Amniotic epithelial cell (primary cell): ENCODE results near the gene STAC3.

Source experiments
- DNase-seq: peaks from one replicate; pipeline ENCODE4 v3.0.0-alpha.2; 2010; ENCODE audit warnings: low read depth

Gene STAC3

GRCh38 chr12:57235728-57236131 lies 15.3 kb downstream of the STAC3 start:
- DNase-seq: no peak

- peak; percentile 62 for DNase-seq
These were observed 15.8 kb downstream of the STAC3 start for GRCh38 chr12:57235017-57235727.

GRCh38 chr12:57234571-57235016 lies 16.4 kb downstream of the STAC3 start:
- no peak for DNase-seq

GRCh38 chr12:57234233-57234570 lies 16.8 kb downstream of the STAC3 start:
- no peak for DNase-seq

GRCh38 chr12:57233357-57234232 lies 17.4 kb downstream of the STAC3 start:
- peak; percentile 80 for DNase-seq

- DNase-seq: no peak
These were observed 18.7 kb downstream of the STAC3 start for GRCh38 chr12:57232156-57232756.

- DNase-seq: no peak
These were observed 19.5 kb downstream of the STAC3 start for GRCh38 chr12:57231276-57232021.

GRCh38 chr12:57230381-57231155 lies 20.4 kb downstream of the STAC3 start:
- DNase-seq: no peak

- peak; percentile 87 for DNase-seq
These were observed 21.2 kb downstream of the STAC3 start, which contains the start of gene SHMT2 for GRCh38 chr12:57229634-57230380. SHMT2 (plus strand) TSS chr12:57229711; CDS start chr12:57229779, 68 bp downstream.

- DNase-seq: no peak
These were observed 21.8 kb downstream of the STAC3 start for GRCh38 chr12:57229046-57229633.

GRCh38 chr12:57227315-57228115 lies 23.5 kb downstream of the STAC3 start:
- peak; percentile 31 for DNase-seq

- DNase-seq: no peak
These were observed 24.2 kb downstream of the STAC3 start for GRCh38 chr12:57226588-57227314.

- DNase-seq: no peak
These were observed 25.2 kb downstream of the STAC3 start for GRCh38 chr12:57225680-57226210.

- no peak for DNase-seq
These were observed 25.9 kb downstream of the STAC3 start for GRCh38 chr12:57224973-57225679.

GRCh38 chr12:57224278-57224972 lies 26.6 kb downstream of the STAC3 start:
- DNase-seq: no peak

GRCh38 chr12:57223191-57224165 lies 27.5 kb downstream of the STAC3 start:
- DNase-seq: no peak
